IPS-20b (cell line): ENCODE measurements around the gene BMS1.
A peak's percentile ranks its signal among the peaks of the same experiment; 100 is the strongest.
"Not testable (repeated sequence)": the region's sequence is repeated elsewhere in the genome, so short reads cannot be mapped to it uniquely, and the experiment has no call there.

Experiments used
- H3K27ac ChIP-seq: one replicate; pipeline ENCODE4 v1.5.1; 2013; ENCODE audit warnings: low read length
- H3K27me3 ChIP-seq: 2 replicates; pipeline ENCODE4 v1.6.1; 2013; ENCODE audit warnings: mild to moderate bottlenecking, low read length, inconsistent platforms; ENCODE audit not compliant: insufficient read depth
- H3K36me3 ChIP-seq: 2 replicates; pipeline ENCODE4 v1.6.1; 2013; ENCODE audit warnings: low read depth, mild to moderate bottlenecking, inconsistent platforms, low read length, moderate library complexity; ENCODE audit not compliant: insufficient read depth
- H3K4me1 ChIP-seq: 2 replicates; pipeline ENCODE4 v1.6.1; 2013; ENCODE audit warnings: mild to moderate bottlenecking, control low read depth, inconsistent platforms, low read length, moderate library complexity; ENCODE audit not compliant: insufficient read depth
- H3K4me3 ChIP-seq: 2 replicates; pipeline ENCODE4 v1.5.1; 2013; ENCODE audit warnings: mild to moderate bottlenecking, low read length, inconsistent platforms
- H3K9ac ChIP-seq: 2 replicates; pipeline ENCODE4 v1.6.1; 2013; ENCODE audit warnings: low read depth, mild to moderate bottlenecking, inconsistent platforms, low read length, moderate library complexity
- H3K9me3 ChIP-seq: 2 replicates; pipeline ENCODE4 v1.6.1; 2013; ENCODE audit warnings: mild to moderate bottlenecking, low read depth, low read length, inconsistent platforms; ENCODE audit not compliant: insufficient read depth

BMS1 gene

GRCh38 chr10:42801135-42801534, 18.5 kb downstream of the BMS1 start:
- Histone ChIP-seq H3K4me1 (no peaks in the 10 kb centered on the region), H3K27ac (no peak overlapping the region), H3K27me3 (no peaks in the 10 kb centered on the region), H3K4me3 (no peak overlapping the region), H3K36me3 (peaks cover 97% of the 10 kb centered on the region), H3K9me3 (no peaks in the 10 kb centered on the region), H3K9ac (no peak overlapping the region)

DNA sequence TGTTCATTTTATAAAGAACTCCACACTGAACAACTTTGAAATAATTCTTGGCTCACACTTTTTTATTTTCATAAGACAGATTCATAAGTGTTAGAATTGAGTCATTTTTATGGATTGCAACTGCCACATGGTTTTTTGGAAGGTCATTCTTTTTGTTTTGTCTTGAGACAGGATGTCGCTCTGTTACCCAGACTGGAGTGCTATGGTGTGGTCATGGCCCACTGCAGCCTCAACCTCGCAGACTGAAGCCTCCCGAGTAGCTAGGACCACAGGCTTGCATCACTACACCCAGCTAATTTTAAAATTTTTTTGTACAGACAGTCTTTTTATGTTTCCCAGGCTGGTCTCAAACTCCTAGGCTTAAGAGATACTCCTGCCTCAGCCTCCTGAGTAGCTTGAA, 20.3 kb downstream of the BMS1 start:
- Histone ChIP-seq H3K36me3 (peaks cover 95% of the 10 kb centered on the region), H3K4me1 (no peaks in the 10 kb centered on the region), H3K9ac (no peak overlapping the region), H3K27me3 (no peaks in the 10 kb centered on the region), H3K27ac (no peak overlapping the region), H3K9me3 (no peaks in the 10 kb centered on the region), H3K4me3 (no peak overlapping the region)

GRCh38 chr10:42809676-42810075, 27.1 kb downstream of the BMS1 start:
- peaks cover 58% of the 10 kb centered on the region for H3K36me3 ChIP-seq
- peaks cover 5% of the 10 kb centered on the region; the same call in 1 of the 2 replicates for H3K4me1 ChIP-seq
- H3K27ac ChIP-seq: no peak overlapping the region
- H3K9ac ChIP-seq: no peak overlapping the region
- H3K4me3 ChIP-seq: no peak overlapping the region
- no peaks in the 10 kb centered on the region; the same call in 1 of the 2 replicates for H3K9me3 ChIP-seq
- H3K27me3 ChIP-seq: no peaks in the 10 kb centered on the region

GRCh38 chr10:42812028-42812427, 29.4 kb downstream of the BMS1 start:
- no peaks in the 10 kb centered on the region; the same call in 1 of the 2 replicates for H3K9me3 ChIP-seq
- H3K4me1 ChIP-seq: peaks cover 20% of the 10 kb centered on the region; the same call in 1 of the 2 replicates
- H3K4me3 ChIP-seq: no peak overlapping the region
- H3K36me3 ChIP-seq: peaks cover 39% of the 10 kb centered on the region
- H3K9ac ChIP-seq: peak overlapping the region; percentile 12; the same call in 1 of the 2 replicates
- H3K27ac ChIP-seq: no peak overlapping the region
- no peaks in the 10 kb centered on the region for H3K27me3 ChIP-seq

DNA sequence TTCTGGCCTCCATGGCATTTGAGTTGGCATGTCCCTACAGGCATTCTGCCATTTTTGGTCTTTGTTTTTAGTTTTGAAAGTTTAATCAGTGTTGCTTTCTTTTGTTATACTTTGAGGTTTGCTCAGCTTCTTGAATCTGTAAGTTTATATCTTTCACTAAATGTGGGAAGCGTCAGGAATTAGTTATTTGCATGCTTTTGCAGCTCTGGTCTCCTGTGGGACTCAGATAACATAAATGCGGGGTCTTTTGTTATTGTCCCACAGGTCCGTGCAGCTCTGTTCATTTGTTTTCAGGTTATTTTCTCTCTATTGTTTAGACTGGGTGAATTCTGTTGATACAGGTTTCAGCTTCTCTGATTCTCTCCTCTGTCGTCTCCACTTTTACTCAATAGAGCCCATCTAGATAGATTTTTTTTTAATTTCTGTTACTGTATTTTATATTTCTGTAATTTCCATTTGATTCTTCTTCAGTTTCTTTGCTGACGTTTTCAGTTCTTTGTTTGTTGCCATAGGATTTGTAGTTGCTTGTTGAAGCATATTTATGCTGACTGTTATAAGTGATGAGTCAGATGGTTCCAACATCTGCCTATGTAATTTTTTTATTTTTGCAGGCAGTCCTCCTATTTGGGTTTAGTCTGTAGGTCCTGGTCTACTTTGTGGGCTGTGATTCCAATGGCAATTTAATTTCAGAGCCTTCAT, 31.5 kb downstream of the BMS1 start:
- H3K36me3 ChIP-seq: peaks cover 41% of the 10 kb centered on the region
- H3K27ac ChIP-seq, H3K4me3 ChIP-seq, H3K9me3 ChIP-seq, H3K9ac ChIP-seq, H3K27me3 ChIP-seq: not testable (repeated sequence)
- peaks cover 33% of the 10 kb centered on the region for H3K4me1 ChIP-seq

- Histone ChIP-seq H3K9ac (peak overlapping the region; percentile 51; the same call in 1 of the 2 replicates), H3K4me1 (peaks cover 33% of the 10 kb centered on the region), H3K36me3 (peaks cover 45% of the 10 kb centered on the region), H3K4me3 (peak overlapping the region; percentile 59; the same call in 1 of the 2 replicates), H3K27ac (peak overlapping the region; percentile 57)
- H3K9me3 ChIP-seq, H3K27me3 ChIP-seq: not testable (repeated sequence)
Observed at GRCh38 chr10:42816334-42816733, 33.7 kb downstream of the BMS1 start.

GRCh38 chr10:42816912-42817311, 34.3 kb downstream of the BMS1 start:
- Histone ChIP-seq H3K27me3 (no peaks in the 10 kb centered on the region), H3K27ac (peak overlapping the region; percentile 57), H3K9me3 (no peaks in the 10 kb centered on the region; the same call in 1 of the 2 replicates), H3K4me1 (peaks cover 33% of the 10 kb centered on the region), H3K36me3 (peaks cover 47% of the 10 kb centered on the region), H3K4me3 (peak overlapping the region; percentile 59; the same call in 1 of the 2 replicates), H3K9ac (peak overlapping the region; percentile 60; the same call in 1 of the 2 replicates)

DNA sequence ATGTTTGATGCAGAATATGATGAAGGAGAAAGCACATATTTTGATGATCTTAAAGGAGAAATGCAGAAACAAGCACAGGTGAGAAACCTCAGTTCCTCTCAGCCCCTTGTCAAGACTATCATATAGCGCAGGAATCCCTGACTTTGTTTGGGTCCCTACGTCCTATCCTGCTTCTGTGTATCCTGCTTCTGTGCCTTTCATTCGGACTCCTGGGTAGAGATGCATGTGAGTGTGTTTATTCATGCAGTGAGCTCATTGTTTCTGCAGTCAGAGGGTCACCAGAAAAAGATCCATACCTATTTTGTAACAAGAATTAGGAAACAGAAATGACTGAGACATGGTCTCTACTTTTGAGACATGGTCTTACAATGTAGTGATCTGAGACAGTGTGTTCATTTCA, 34.8 kb downstream of the BMS1 start:
- peak overlapping the region; percentile 49 for H3K27ac ChIP-seq

GRCh38 chr10:42826759-42827158, 44.2 kb downstream of the BMS1 start:
- not testable (repeated sequence) for H3K27me3 ChIP-seq, H3K4me3 ChIP-seq, H3K9ac ChIP-seq, H3K9me3 ChIP-seq, H3K27ac ChIP-seq
- Histone ChIP-seq H3K4me1 (peaks cover 15% of the 10 kb centered on the region; the same call in 1 of the 2 replicates), H3K36me3 (peaks cover 65% of the 10 kb centered on the region)

More for the DNA sequence above, 34.8 kb downstream of the BMS1 start:
- not testable (repeated sequence) for H3K9me3 ChIP-seq, H3K27me3 ChIP-seq
- Histone ChIP-seq H3K4me1 (peaks cover 30% of the 10 kb centered on the region), H3K36me3 (peaks cover 46% of the 10 kb centered on the region), H3K4me3 (peak overlapping the region; percentile 59; the same call in 1 of the 2 replicates), H3K9ac (peak overlapping the region; percentile 60; the same call in 1 of the 2 replicates)

DNA sequence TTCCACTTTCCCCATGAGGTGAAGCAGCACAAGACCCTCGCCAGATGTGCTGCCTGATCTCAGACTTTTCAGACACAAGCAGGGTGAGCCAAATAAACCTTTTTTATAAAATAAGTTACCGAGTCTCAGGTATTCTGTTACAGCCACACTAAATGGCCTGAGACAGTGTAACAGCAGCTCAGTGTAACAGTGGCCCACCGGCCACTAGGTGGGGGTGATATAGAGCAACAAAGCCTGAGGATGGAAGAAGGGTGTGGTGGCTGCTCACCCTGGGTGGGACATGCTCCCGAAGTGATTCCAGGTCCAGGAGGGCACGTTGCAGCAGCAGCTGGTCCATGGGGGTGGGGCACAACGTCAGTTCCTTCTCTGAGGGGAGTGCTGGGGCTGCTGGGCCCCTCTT, 44.6 kb downstream of the BMS1 start:
- Histone ChIP-seq H3K27ac (peak overlapping the region; percentile 8), H3K27me3 (no peaks in the 10 kb centered on the region), H3K4me3 (no peak overlapping the region), H3K4me1 (peaks cover 15% of the 10 kb centered on the region; the same call in 1 of the 2 replicates), H3K36me3 (peaks cover 66% of the 10 kb centered on the region), H3K9me3 (no peaks in the 10 kb centered on the region), H3K9ac (peak overlapping the region; percentile 17; the same call in 1 of the 2 replicates)

DNA sequence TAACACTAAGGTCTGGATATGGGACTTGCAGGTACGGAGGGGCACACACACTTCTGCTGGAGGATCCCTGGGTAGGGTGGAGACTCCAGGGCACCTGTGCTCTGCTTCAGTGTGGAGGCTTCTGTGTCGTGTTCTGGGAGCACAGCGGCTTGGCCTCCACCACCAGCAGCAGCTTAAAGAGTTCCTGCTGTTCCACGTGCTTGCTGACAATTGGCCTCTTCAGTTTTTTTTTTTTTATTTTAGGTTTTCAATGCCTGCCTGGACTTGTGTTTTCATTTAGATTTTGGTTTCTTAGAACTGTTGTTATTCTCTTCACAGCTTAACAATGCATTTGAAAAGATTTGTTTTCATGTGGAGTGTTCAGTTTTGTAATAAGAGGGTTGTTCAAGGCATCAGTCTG, 45.8 kb downstream of the BMS1 start:
- Histone ChIP-seq H3K4me1 (peaks cover 15% of the 10 kb centered on the region; the same call in 1 of the 2 replicates), H3K4me3 (peak overlapping the region; percentile 51; the same call in 1 of the 2 replicates), H3K9ac (peak overlapping the region; percentile 43), H3K27ac (peak overlapping the region; percentile 54), H3K36me3 (peaks cover 62% of the 10 kb centered on the region)
- not testable (repeated sequence) for H3K9me3 ChIP-seq, H3K27me3 ChIP-seq

DNA sequence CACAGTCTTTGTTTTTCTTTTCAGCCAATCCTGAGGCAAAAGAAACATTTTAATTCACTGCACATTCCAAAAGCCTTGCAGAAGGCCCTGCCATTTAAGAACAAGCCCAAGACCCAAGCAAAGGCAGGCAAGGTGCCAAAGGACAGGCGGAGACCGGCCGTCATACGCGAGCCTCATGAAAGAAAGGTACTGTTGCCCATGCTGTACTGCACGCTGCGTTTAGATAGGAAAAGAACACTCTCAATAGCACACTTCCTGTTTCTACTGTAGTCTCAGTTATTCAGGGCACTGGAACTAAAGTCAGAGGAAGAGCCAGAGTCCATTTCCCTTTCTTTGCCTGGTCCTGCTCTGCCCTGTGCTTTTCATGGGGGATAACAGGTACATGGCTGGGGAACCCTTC, 47.6 kb downstream of the BMS1 start:
- Histone ChIP-seq H3K36me3 (peaks cover 44% of the 10 kb centered on the region), H3K4me3 (no peak overlapping the region), H3K27ac (no peak overlapping the region), H3K9ac (no peak overlapping the region), H3K27me3 (no peaks in the 10 kb centered on the region), H3K9me3 (no peaks in the 10 kb centered on the region), H3K4me1 (peaks cover 19% of the 10 kb centered on the region; the same call in 1 of the 2 replicates)
